ENCODE data around the gene VPS13C.
A peak's percentile ranks its signal among the peaks of the same experiment; 100 is the strongest.

VPS13C gene

DNA sequence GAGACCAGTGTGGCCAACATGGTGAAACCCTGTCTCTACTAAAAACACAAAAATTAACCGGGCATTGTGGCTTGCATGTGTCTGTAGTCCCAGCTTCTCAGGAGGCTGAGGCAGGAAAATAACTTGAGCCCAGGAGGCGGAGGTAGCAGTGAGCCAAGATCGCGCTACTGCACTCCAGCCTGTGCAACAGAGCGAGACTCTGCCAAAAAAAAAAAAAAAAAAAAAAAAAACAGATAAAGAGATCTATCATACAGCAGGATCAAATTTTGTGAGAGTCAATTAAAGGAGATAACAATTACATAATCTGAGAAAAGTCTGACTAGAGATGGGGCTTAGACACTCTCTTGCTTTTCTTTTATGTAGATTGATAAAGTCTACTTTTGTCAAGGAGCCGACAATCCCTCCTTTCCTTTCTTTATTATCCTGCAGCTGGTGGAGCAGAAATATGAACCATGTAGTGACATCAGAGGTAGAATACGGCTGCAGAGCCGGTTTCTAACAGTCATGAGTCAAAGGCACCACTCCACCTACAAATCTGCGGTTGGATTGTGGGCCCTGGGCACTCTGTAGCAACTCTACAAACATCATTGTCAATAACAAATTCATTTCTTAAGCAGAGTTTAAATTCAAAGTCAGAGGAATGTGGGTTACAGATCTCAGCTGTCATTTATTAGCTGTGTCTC, 15.5 kb upstream of the VPS13C start:
- DNase-seq (ENCODE audit: low read depth in 1 of 2, low spot score in 1 of 2): no peak

DNA sequence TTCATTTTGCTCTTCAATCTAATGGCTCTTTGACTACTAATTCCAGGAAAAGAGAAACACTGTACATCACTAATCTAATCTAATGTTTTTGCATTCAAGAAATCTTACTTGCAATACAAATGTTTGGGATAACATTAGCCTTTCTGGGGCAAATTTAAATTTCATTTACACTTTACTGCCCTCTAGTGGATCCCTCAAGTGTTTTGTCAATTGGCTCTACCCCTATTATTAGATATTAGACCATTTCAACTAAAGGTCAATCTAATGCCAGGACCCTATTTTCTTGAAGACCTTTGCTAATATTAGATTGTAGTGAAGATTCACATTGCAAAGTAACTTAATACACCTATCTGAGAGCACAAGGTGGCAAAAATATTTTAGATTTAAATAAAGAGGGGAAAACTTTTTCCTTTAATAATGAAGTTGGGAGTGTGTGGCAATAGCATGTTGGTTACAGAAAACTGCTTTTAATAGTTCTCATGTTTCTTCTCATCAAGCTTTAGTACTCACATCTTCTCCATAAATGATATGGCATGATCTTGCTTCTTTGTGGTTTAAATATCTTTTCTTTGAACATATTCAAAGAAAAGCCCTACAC, 11.6 kb upstream of the VPS13C start:
- DNase-seq (ENCODE audit: low read depth in 1 of 2, low spot score in 1 of 2): no peak

DNA sequence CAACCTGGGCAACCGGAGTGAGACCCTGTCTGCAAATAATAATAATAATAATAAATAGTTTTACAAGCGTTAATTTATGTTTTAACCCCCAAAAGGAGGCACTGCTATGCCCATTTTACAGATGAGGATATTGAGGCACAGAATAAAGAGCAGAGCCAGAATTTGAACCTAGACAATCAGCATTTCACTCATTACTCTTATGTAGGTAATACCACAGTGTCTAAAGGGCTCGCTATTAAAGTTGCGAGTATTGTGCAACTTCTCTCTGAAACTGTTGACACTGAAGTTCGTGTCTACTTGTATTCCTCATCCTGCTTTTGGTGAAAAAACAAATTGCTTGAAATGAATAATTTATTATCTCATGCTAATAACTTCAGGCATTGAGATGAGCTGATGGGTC, 9.3 kb upstream of the VPS13C start:
- no peak for DNase-seq (ENCODE audit: low read depth in 1 of 2, low spot score in 1 of 2)

DNA sequence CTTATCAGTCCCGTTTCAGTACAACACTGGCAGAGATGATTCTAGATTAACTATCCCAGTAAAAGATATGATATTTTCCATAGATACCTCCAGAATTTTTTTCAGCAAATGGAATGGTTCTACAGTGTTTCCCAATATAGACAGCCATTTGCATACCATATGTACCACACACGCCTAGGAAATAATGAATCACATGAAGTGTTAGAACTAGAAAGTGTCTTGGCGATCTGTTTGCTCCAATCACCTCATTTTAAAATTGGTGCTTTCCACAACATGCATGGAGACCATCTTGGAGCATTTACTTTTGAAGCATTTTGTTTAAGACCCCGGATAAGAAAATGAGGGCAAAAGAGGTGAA, 8.5 kb upstream of the VPS13C start:
- no peak for DNase-seq (ENCODE audit: low read depth in 1 of 2, low spot score in 1 of 2)

DNA sequence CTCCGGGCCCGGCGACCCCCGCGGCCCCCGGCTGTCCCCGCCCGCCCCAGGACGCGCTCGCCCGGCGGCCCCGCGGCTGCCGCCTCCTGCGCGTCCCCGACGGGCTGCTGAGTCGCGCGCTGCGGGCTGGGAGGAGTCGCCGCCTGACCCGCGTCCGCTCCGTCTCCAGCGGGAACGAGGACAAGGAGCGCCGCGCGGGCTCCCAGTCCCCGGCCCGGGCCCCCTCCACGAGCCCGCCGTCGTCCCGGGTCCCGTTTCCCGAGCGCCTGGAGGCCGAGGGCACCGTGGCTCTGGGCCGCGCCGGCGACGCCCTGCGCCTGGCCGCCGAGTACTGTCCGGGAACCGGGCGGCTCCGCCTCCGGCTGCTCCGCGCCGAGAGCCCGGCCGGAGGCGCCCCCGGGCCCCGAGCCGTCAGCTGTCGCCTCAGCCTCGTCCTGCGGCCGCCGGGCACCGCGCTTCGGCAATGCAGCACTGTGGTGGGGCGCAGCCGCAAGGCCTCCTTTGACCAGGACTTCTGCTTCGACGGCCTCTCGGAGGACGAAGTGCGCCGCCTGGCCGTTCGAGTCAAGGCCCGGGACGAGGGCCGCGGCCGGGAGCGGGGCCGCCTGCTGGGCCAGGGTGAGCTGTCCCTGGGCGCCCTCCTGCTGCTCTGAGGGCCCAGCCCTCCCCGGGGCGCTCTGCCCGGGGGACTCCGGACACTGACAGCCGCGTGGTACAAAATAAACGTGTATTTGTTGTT, 8.0 kb upstream of the VPS13C start:
- peak in 1 of 2 donors; percentile 19 for DNase-seq (ENCODE audit: low read depth in 1 of 2, low spot score in 1 of 2)

DNA sequence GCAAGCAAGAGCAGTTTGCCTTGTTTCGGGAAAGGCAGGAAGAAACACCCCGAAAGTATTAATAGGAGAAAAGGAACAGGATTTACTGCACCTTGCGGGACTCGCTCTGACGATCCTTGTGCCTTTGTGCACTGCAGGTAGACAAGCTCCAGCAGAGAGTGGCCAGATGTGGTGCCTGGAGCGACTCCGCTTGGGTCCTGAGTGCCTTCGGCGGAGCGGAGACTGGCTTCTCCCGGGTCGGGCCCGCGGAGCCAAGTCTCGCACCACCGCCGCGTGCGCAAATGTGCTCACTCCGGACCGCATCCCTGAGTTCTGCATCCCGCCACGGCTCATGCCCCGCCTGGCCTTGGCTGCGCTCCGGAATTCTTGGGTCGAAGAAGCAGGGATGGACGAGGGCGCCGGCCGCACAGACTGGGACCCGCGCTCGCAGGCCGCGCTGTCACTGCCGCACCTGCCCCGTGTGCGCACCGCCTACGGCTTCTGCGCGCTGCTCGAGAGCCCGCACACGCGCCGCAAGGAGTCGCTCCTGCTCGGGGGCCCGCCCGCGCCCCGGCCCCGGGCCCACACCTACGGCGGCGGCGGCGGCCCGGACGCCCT, 7.3 kb upstream of the VPS13C start:
- DNase-seq (ENCODE audit: low read depth in 1 of 2, low spot score in 1 of 2): peak in 1 of 2 donors; percentile 7

DNA sequence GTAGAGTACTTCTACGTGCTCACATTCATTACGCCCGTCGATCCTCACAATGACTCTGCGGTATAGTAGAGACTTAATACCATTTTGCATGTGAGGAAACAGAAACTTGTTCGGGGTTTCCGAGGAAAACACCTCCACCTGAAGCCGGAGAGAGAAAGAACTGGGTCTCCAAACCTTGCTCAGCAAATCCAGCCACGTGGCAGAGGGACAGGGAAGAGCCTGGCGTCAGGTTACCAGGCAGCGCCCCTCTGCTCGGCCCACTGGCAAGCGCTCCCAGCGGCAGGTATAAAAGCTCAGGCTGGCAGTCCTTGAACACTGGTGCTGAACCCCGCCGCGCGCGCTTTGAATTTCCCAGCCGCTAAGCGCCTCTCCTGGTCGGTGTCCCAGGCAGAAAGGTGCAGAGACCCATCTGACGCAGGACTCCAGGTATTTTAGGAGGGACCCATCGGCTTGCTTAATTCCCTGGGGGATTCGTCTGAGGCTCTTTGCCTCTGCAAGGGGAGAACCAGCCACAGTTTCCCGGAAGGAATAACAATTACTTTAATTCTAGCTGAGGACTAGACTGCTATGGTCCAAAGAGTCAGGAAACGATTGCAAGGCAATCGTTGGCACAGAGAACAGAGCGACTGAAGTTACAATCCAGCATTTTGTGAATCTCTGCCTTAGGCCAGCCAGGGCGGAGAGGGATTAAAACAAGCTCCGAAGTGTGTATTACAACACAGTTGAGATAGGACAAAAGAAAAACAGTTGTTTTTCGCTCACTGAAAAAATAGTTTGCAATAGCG, 6.6 kb upstream of the VPS13C start, which contains the start of gene C2CD4A:
Gene C2CD4A, plus strand, starts transcription at position 315 of the 785 bp plus-strand sequence. CDS start 637 bp downstream, outside the sequence.
- peak; percentile 17 to 40 for DNase-seq (ENCODE audit: low read depth in 1 of 2, low spot score in 1 of 2)

DNA sequence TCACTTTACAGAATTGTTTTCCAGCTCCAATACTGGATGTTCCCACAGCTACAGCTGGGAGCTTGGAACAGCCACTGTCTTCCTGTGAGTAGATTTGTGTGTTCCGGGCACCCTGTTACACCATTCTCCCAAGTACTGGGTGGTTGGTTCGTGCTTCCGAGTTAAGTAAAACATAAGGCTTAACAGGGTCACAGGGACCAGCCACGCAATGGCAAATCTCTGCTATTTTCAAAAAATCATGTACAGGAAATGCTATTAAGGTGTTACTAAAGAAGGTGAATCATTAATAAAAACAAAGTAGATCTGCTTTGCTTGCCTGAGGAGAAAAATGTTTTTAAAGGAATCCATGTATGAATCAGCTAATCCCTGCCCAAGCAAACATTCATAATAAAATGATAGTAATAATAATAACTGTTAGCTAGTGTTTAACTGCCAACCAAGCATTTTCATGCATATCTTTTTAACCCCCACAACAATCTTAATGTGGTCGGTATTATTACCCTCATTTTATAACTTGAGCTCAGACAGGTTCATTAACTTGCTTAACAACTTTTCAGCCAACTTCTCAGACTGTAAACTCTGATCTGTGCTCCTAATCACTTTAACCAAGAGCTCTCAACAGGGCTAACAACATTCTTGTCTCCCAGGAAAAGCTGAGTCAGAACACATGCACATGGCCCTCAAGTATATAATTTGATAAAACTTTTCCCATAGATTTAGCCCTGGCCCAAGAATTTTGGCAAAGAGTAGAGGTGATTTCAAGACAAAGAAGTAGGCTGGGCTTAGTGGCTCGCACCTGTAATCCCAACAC, 3.8 kb upstream of the VPS13C start:
- DNase-seq (ENCODE audit: low read depth in 1 of 2, low spot score in 1 of 2): no peak

DNA sequence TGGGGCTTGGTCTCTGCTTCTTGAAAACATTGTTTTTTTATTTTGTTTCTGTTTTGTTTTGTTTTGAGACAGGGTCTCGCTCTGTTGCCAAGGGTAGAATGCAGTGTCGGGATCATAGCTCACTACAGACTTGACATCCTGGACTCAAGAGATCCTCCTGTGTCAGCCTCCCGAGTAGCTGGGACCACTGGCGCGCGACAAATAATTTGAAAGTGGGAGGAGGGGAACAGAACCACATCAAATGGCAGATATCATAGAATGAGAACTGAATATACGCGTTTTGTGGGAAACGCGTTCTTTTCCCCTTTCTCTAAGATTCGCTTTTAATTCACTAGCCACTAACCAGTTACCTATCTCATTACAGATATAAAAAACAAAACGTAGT, 641 bp upstream of the VPS13C start:
- no peak for DNase-seq (ENCODE audit: low read depth in 1 of 2, low spot score in 1 of 2)

DNA sequence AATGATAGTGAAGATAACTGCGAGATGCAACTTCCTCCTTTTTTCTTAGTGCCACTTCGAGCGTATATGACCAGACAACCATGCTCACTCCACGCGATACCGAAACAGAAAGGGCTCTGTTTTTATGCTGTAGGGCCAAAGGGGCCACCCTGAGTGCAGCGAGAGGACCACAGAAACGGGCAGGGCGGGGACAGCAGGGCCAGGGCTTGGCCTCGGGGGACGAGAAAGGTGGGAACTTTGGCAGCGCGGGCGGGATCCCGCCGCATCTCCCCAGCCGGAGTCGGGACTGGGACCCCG, 483 bp downstream of the VPS13C start:
- DNase-seq (ENCODE audit: low read depth in 1 of 2, low spot score in 1 of 2): peak; percentile 17 to 30

DNA sequence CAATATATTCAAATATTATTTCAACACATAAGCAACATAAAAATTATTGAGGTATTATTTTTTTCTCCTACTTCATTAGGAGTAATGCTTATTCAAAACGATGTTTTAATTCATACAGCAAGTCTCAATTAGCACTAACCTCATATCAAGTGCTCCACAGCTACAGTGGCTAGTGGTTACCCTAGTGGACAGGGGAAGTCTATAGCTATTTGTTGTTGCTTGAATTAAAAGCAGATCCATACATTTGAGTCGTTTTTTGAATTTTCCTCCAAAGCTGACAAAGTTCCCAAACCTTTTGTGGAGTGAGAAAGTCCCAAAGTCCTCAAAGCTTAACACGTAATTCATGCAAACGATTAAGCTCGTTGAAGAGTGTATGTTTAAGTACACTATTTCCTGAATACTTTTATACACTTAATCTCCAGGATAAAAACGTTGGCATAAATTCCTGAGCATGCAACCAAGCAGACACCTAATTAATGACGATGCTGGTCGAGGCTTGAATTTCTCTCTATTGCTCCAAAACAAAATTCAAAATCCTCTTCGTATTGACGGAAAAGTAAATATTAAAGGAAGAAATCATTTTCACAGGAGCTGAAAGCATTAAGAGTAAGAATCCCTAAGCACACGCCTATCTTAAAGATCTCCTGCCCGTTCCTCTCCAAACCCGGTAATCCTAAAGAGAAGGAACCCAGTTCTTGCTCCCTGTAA, 985 bp downstream of the VPS13C start:
- DNase-seq (ENCODE audit: low read depth in 1 of 2, low spot score in 1 of 2): no peak

DNA sequence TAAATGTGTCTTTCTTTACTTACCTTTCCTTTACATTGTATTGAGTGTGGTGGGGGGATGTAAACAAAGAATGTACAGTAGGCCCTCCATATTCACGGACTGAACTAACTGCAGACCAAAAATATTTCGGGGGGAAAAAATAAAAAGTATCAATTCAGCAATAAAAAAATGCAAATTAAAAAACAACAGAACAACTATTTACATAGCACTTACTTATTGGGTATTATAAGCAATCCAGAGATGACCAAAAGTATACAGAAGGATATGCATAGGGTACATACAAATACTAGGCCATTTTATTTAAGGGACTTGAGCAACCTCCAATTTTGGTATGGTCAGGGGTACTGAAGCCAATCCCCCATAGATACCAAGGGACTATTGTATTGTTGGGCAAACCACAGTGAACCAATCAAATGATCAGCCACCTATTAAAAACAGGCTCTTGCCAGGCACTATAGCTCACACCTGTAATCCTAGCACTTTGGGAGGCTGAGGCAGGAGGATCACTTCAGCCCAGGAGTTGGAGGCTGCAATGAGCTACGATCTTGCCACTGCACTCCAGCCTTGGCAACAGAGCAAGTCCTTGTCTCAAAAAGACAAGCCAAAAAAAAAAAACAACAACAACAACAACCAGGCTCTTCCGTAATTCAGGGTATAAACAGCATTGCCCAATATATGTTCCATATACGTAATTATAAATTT, 1.8 kb downstream of the VPS13C start:
- DNase-seq (ENCODE audit: low read depth in 1 of 2, low spot score in 1 of 2): no peak

DNA sequence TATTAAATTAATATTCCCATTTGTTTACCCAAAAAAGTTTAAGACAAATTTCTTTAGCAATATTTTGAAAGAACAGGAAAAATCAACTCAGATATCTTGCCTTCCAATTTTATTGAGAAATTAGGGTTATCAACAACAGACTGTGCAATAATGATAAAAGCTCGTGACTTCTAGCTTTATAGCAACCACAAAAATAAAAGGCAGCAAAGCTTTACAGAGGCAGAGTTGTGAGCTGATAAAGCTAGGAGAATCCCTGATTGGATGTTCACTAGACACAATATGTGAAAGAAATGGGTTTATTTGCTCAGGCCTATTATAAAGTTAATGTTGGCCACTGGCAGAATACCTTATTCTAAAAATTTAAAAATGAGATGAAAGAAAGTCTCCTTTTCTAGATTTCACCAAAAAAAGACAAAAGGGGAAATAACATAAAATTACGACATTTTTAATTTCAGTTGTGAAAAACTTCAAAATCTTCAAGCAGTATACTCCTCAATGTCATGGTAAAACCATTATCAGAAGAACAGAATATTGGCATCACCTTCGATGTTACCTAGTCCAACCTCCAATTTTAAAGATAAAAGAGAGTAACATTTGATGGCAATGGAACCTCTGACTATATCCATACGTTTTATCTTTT, 2.8 kb downstream of the VPS13C start:
- no peak for DNase-seq (ENCODE audit: low read depth in 1 of 2, low spot score in 1 of 2)

DNA sequence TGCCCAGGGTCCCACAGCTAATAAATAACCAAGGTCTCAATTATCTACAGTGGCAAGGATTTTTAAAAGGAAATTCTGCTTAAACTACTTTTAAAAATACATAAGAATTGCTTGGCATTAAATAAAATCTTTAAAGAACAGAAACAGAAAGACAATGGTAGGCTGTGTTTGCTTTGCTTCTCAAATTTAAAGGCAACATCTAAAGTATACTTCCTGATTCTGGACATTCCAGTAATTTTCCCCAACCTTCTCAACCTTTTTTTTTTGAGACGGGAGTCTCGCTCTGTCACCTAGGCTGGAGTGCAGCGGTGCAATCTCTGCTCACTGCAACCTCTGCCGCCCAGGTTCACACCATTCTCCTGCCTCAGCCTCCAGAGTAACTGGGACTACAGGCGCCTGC, 5.3 kb downstream of the VPS13C start:
- DNase-seq (ENCODE audit: low read depth in 1 of 2, low spot score in 1 of 2): no peak

DNA sequence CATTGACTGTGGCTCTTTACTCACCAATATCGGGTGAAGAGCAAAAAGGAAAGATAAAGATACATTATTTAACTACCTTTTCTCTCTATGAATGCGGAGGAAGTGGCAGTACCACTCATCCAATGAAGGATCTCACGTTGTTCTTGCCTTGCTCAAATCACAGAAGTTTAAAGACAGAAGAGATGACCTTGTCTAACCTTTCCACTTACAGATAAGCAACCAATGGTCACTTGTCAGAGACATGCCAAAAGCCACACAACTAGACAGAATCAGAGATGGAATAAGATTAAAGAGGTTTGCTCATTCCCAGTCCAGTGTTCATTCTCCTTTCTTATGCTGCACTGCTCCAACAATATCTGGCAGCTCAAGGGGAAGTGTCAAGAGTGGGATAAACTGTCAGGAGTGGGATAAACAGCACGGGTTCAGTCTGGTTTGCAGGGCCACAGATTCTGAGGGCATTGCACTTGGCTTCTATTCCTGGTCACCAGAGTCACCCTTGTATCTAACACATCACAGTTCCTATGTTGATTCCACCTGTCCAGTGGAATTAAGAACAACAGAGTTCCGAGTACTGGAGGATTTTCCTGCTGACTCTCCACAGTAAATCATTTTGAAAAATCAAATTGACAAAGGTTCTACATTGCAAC, 6.7 kb downstream of the VPS13C start:
- DNase-seq (ENCODE audit: low read depth in 1 of 2, low spot score in 1 of 2): no peak

DNA sequence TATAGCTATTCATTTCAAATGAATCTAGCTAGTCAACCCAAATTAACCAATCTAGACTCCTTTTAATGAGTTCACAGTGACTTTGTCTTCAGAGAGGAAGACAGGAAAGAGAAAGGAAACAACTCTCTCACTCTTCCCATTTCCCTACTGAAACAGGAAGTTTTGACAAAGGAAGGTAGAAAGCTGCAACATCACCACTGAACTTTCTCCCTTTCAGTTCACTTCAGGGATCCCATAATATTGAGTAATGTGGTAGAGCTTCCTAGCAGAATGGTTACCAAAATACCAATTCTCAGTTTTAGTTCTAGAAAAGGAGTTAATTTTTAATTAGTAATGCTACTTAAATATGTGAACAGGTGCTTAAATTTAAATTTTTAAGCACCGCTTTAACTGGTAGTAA, 7.5 kb downstream of the VPS13C start:
- DNase-seq (ENCODE audit: low read depth in 1 of 2, low spot score in 1 of 2): no peak

DNA sequence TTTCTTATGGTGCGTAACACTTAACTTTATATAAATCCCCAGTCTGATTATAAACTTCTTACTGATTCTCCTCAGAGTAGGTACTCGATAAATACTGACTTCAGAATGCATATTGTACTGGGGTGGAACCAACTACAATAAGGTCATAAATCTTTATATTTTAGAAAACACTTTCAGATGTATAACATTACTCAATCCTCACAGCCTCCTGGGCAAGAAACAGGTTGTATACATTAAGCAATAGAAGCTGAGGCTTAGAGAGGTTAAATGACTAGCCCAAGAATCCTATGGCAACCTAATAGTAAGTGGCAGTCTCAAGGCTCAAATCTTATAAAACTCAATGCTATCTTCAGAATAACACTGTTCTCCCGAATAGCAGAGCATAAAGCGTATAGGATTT, 9.1 kb downstream of the VPS13C start:
- no peak for DNase-seq (ENCODE audit: low read depth in 1 of 2, low spot score in 1 of 2)

DNA sequence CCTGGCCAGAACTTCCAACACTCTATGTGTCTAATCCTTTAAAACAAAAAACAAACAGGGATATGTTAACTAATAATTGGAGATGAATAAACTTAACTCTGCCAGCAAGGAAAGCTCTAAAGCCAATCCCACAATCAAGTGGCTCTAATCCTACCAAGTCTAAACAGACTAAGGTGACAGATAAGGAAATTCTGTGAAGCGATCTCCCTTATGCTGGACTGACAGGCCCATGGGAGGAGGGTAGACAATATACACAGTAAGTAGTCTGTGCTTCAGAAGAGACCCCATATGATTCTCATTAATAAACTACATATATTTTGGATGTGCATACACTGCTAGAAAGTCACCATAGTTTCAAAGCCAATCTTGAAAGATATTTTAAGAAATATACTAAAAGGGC, 10.1 kb downstream of the VPS13C start:
- no peak for DNase-seq (ENCODE audit: low read depth in 1 of 2, low spot score in 1 of 2)
